ENCODE measurements around the gene MDH2. TPM values are rescaled to one million over a fixed set of nuclear protein-coding genes. Genes with fewer than 3 reads are reported as not detected.

MDH2 gene
- total and polyA plus RNA-seq, 2 of the 4 experiments (the other 2 are of a cell fraction), result 55.4 to 206 TPM

- Histone ChIP-seq H2BK120ac (ENCODE audit: low read depth, low read length) (no peak overlapping the region), H3K23ac (ENCODE audit: low read depth, low read length) (no peak overlapping the region), H3K56ac (ENCODE audit: extremely low read depth, insufficient read depth, low read length) (no peak overlapping the region), H3K14ac (replicated peaks; ENCODE audit: low read depth, low read length) (no peak overlapping the region), H2BK20ac (ENCODE audit: low read depth, low read length) (no peak overlapping the region), H3K27ac (ENCODE audit: insufficient read depth, low read length) (no peak overlapping the region), H3K4me1 (ENCODE audit: control insufficient read depth, insufficient read depth, low read length) (no peaks in the 10 kb centered on the region; the same call in 1 of the 2 replicates), H3K79me1 (ENCODE audit: low read depth in 1 of 2, low read length in 2 of 2) (peaks cover 7 to 25% of the 10 kb centered on the region in 2 experiments; a peak in 3 of 4 replicates), H3K18ac (ENCODE audit: low read depth, low read length) (no peak overlapping the region), H2AK5ac (ENCODE audit: low read depth, low read length) (no peak overlapping the region), H3K4me2 (ENCODE audit: low read depth, low read length) (no peak overlapping the region), H2AFZ (replicated peaks; ENCODE audit: low read length, poor library complexity) (no peak overlapping the region), H4K5ac (ENCODE audit: low read depth, low read length) (no peak overlapping the region), H3K9ac (ENCODE audit: low read depth, low read length) (no peak overlapping the region), H4K91ac (ENCODE audit: insufficient read depth, low read depth, low read length) (no peak overlapping the region), H3K4me3 (ENCODE audit: insufficient read depth, low read depth, low read length) (no peak overlapping the region), H3K27me3 (ENCODE audit: control insufficient read depth, insufficient read depth, low read length) (no peaks in the 10 kb centered on the region), H2AK9ac (replicated peaks; ENCODE audit: low read depth, low read length, poor library complexity) (no peak overlapping the region), H3K9me3 (ENCODE audit: control insufficient read depth, insufficient read depth, low read length) (no peaks in the 10 kb centered on the region), H3K4ac (ENCODE audit: low read depth, low read length) (no peak overlapping the region), H2BK5ac (ENCODE audit: low read depth, low read length, poor library complexity, severe bottlenecking) (no peak overlapping the region), H4K20me1 (ENCODE audit: insufficient read depth, low read length) (no peaks in the 10 kb centered on the region), H3K9me1 (ENCODE audit: insufficient read depth, low read length) (peaks cover under 1% of the 10 kb centered on the region), H2BK15ac (ENCODE audit: low read depth, low read length) (no peak overlapping the region), H3K36me3 (ENCODE audit: control insufficient read depth, insufficient read depth, low read length) (peaks cover 6% of the 10 kb centered on the region), H4K8ac (ENCODE audit: low read depth in 2 of 2, low read length in 2 of 2) (no peak overlapping the region)
- ChIA-PET CTCF (no interaction called here), POLR2A (ENCODE audit: unreplicated experiment) (no interaction called here)
- intact Hi-C loops (cut with micrococcal nuclease) (no loop called here), dilution Hi-C loops (cut with HindIII; ENCODE audit: low sequenced_read_pairs, unreplicated experiment) (no loop called here), in situ Hi-C loops (cut with MboI; ENCODE audit: low sequenced_read_pairs) (loop anchor here (25.0 kb wide), 1 partner anchor 495 kb away; no protein-coding TSS in a partner anchor)
- no TSS peak for BruUV-seq (replicated peaks)
- no peak for ATAC-seq (ENCODE audit: low read depth)
- no peak for DNase-seq
- no peak for TF ChIP-seq BHLHE40 (IDR thresholded peaks at IDR 0.05; ENCODE audit: low read depth, low read length)
- no peak for TF ChIP-seq CTCF (conservative IDR thresholded peaks at IDR 0.05; ENCODE audit: low read depth, low read length)
- TF ChIP-seq POLR2A (IDR thresholded peaks at IDR 0.05; ENCODE audit: low read depth, low read length), result no peak
- no peak for TF ChIP-seq CHD1 (IDR thresholded peaks at IDR 0.05; ENCODE audit: low read depth, low read length)
- no peak for TF ChIP-seq RFX5 (IDR thresholded peaks at IDR 0.05; ENCODE audit: low read depth, low read length)
- TF ChIP-seq FOS (IDR thresholded peaks at IDR 0.05; ENCODE audit: low read depth, low read length), result no peak
- no peak for TF ChIP-seq RCOR1 (IDR thresholded peaks at IDR 0.05; ENCODE audit: insufficient replicate concordance, low read length)
- TF ChIP-seq SMC3 (IDR thresholded peaks at IDR 0.05; ENCODE audit: low read depth, low read length), result no peak
- TF ChIP-seq MXI1 (IDR thresholded peaks at IDR 0.05; ENCODE audit: borderline replicate concordance, low read depth, low read length), result no peak
- TF ChIP-seq MAFK (IDR thresholded peaks at IDR 0.05; ENCODE audit: low read depth, low read length), result no peak
- TF ChIP-seq USF2 (IDR thresholded peaks at IDR 0.05; ENCODE audit: low read depth, low read length), result no peak
- no peak for TF ChIP-seq MAZ (IDR thresholded peaks at IDR 0.05; ENCODE audit: borderline replicate concordance, low read depth, low read length)
- TF ChIP-seq ELK1 (IDR thresholded peaks at IDR 0.05; ENCODE audit: borderline replicate concordance, low read depth, low read length), result no peak
- no peak for TF ChIP-seq NFE2L2 (IDR thresholded peaks at IDR 0.05; ENCODE audit: low read depth, low read length)
- TF ChIP-seq CEBPB (IDR thresholded peaks at IDR 0.05; ENCODE audit: low read depth, low read length), result no peak
- no CpG with 5 or more reads among the region's 1 CpG for WGBS, 2 experiments (ENCODE audit: extremely low coverage in 2 of 2, insufficient read length in 1 of 2)
Observed at GRCh38 chr7:76031964-76032363, 15.9 kb upstream of the MDH2 start.
